ENCODE data around the gene WDR76.
"Not testable (repeated sequence)": the region's sequence is repeated elsewhere in the genome, so short reads cannot be mapped to it uniquely, and the experiment has no call there.

- TF ChIP-seq POLR2A, CTCF (IDR thresholded peaks at IDR 0.05): not testable (repeated sequence)
These were observed 4.0 kb downstream of the WDR76 start for GRCh38 chr15:43830691-43831275.

Measured in adrenal gland (tissue), 5 donors.